Breast epithelium (tissue), 3 donors: ENCODE data around the gene AOAH.

Experiments
- POLR2AphosphoS5 ChIP-seq, 3 donors: sonication (generic); formaldehyde crosslinking; IDR thresholded peaks; one replicate each; pipeline ENCODE4 v1.6.1; 2017; ENCODE audit warnings: antibody characterized with exemption in 3 of 3
- TF ChIP-seq, protein P1 (sequence below), 3 donors: fragments of 450-650 bp; IDR thresholded peaks; one replicate each; pipeline ENCODE4 v1.5.1; 2016 to 2017; ENCODE audit warnings: antibody characterized with exemption in 3 of 3, mild to moderate bottlenecking in 3 of 3, moderate library complexity in 3 of 3

DNA sequence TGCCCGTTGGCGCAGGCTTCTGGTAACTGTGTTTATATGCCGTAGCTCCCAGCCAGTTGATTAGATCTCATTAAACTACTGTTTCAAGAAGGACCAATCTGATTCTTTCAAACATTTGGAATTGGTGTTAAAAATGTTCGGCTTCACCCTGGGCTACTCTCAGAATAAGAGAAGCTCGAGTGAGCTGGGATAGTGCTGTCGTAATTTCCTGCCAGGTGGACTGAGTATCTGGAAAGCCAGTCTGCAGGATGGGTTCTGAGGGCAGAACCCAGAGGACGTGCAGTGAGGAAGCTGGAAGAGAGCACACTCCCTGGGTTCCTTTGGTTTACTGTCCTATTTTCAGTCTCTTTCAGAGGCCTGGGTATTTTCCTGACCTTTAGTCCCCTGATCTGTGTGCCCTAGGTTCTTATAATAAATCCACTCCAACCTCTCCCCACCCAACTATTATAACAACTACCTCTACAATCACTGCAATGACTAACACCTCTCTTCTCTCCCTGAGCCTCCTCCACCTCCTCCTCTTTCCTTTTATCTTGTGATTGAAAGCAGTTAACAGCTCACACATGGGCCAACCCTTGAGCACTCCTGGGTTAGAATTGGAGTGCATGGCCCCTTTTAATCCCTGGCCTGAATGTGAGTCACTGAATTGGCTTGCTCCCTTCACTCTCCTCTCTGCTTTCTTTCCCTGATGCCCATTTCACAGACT, 63.0 kb downstream of the AOAH start:
- no peak for TF ChIP-seq POLR2AphosphoS5 (IDR thresholded peaks at IDR 0.05)
- TF ChIP-seq, protein P1, sequence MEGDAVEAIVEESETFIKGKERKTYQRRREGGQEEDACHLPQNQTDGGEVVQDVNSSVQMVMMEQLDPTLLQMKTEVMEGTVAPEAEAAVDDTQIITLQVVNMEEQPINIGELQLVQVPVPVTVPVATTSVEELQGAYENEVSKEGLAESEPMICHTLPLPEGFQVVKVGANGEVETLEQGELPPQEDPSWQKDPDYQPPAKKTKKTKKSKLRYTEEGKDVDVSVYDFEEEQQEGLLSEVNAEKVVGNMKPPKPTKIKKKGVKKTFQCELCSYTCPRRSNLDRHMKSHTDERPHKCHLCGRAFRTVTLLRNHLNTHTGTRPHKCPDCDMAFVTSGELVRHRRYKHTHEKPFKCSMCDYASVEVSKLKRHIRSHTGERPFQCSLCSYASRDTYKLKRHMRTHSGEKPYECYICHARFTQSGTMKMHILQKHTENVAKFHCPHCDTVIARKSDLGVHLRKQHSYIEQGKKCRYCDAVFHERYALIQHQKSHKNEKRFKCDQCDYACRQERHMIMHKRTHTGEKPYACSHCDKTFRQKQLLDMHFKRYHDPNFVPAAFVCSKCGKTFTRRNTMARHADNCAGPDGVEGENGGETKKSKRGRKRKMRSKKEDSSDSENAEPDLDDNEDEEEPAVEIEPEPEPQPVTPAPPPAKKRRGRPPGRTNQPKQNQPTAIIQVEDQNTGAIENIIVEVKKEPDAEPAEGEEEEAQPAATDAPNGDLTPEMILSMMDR (IDR thresholded peaks at IDR 0.05) = no peak
